SK-N-SH (cell line): ENCODE data around the gene SATL1. TPM values are rescaled to one million over a fixed set of nuclear protein-coding genes. Genes with fewer than 3 reads are reported as not detected.
"Not testable (repeated sequence)": the region's sequence is repeated elsewhere in the genome, so short reads cannot be mapped to it uniquely, and the experiment has no call there.

ENCODE experiments used
- CTCF ChIA-PET: fragments of 300-600, 350-600 bp; formaldehyde crosslinking; extraction: SDS; loops from one replicate; lab custom pipeline; 2021; lab: Yijun Ruan, JAX
- POLR2A ChIA-PET: fragments of 350-600 bp; sonication (Branson Sonifier 250); formaldehyde crosslinking; extraction: SDS; loops from one replicate; lab custom pipeline; 2020; ENCODE audit warnings: antibody characterized with exemption, inconsistent platforms; lab: Yijun Ruan, JAX
- DNase-seq: peaks from one replicate; pipeline ENCODE4 v3.0.0; 2012
- H2AFZ ChIP-seq: fragments of 200-600 bp; sonication (generic); 2 replicates; pipeline ENCODE4 v1.8.1; 2016; ENCODE audit warnings: antibody characterized with exemption, mild to moderate bottlenecking, low read depth
- H3F3A ChIP-seq: fragments of 200-600 bp; sonication (generic); replicated peaks from 2 replicates; pipeline ENCODE3; 2016; ENCODE audit warnings: antibody characterized with exemption, mild to moderate bottlenecking; ENCODE audit not compliant: insufficient read depth
- H3K27ac ChIP-seq, 2 experiments: fragments of 200-500 bp in 1 of 2; fragments of 200-600 bp in 1 of 2; sonication (Bioruptor generic) in 1 of 2; sonication (generic), shearing (Covaris generic) in 1 of 2; 2 replicates each; pipeline versions ENCODE4 v1.5.1 to v1.6.1; 2014 to 2016; ENCODE audit warnings: low read depth in 2 of 2, inconsistent platforms in 1 of 2, low read length in 1 of 2, mild to moderate bottlenecking in 1 of 2, mixed read lengths in 1 of 2
- H3K27me3 ChIP-seq: fragments of 200-600 bp; sonication (generic), shearing (Covaris generic); 2 replicates; pipeline ENCODE4 v1.6.1; 2016; ENCODE audit warnings: mixed run types; ENCODE audit not compliant: insufficient read depth
- H3K36me3 ChIP-seq, 2 experiments: fragments of 200-500 bp in 1 of 2; fragments of 200-600 bp in 1 of 2; sonication (Bioruptor generic) in 1 of 2; sonication (generic) in 1 of 2; replicated peaks in 1 of 2; 2 replicates each; pipeline versions ENCODE3 to v1.5.1; 2014 to 2016; ENCODE audit warnings: low read length in 1 of 2, mild to moderate bottlenecking in 1 of 2; ENCODE audit not compliant: insufficient read depth in 2 of 2, control insufficient read depth in 1 of 2
- H3K4me1 ChIP-seq, 2 experiments: fragments of 200-500 bp in 1 of 2; fragments of 200-600 bp in 1 of 2; sonication (Bioruptor generic) in 1 of 2; sonication (generic), shearing (Covaris generic) in 1 of 2; 2 replicates each; pipeline versions ENCODE4 v1.5.1 to v1.6.1; 2014 to 2016; ENCODE audit warnings: low read depth in 1 of 2, low read length in 1 of 2, mixed run types in 1 of 2; ENCODE audit not compliant: insufficient read depth in 2 of 2, control insufficient read depth in 1 of 2
- H3K4me2 ChIP-seq: fragments of 200-600 bp; sonication (generic), shearing (Covaris generic); 2 replicates; pipeline ENCODE4 v1.6.1; 2017; ENCODE audit warnings: mixed run types
- H3K4me3 ChIP-seq, 2 experiments: fragments of 200-500 bp in 1 of 2; fragments of 200-600 bp in 1 of 2; sonication (Bioruptor generic) in 1 of 2; sonication (generic), shearing (Covaris generic) in 1 of 2; 2 replicates each; pipeline versions ENCODE4 v1.5.1 to v1.8.1; 2014 to 2016; ENCODE audit warnings: low read depth in 2 of 2, inconsistent platforms in 1 of 2, low read length in 1 of 2, mild to moderate bottlenecking in 1 of 2, mixed read lengths in 1 of 2, moderate library complexity in 1 of 2
- H3K79me2 ChIP-seq: fragments of 200-600 bp; sonication (generic); 2 replicates; pipeline ENCODE4 v1.8.1; 2017; ENCODE audit warnings: mild to moderate bottlenecking; ENCODE audit not compliant: insufficient read depth
- H3K9ac ChIP-seq: fragments of 200-600 bp; sonication (generic); 2 replicates; pipeline ENCODE4 v1.6.1; 2017; ENCODE audit warnings: mixed run types
- H3K9me2 ChIP-seq: fragments of 200-600 bp; sonication (generic); 2 replicates; pipeline ENCODE4 v1.6.1; 2017; ENCODE audit warnings: mixed run types
- H3K9me3 ChIP-seq: fragments of 200-600 bp; sonication (generic); 2 replicates; pipeline ENCODE4 v1.6.1; 2017; ENCODE audit warnings: mixed run types, mild to moderate bottlenecking, moderate library complexity
- H4K20me1 ChIP-seq: fragments of 200-600 bp; sonication (generic); 2 replicates; pipeline ENCODE4 v1.6.1; 2017; ENCODE audit warnings: mild to moderate bottlenecking, mixed run types; ENCODE audit not compliant: insufficient read depth
- CTCF ChIP-seq: fragments of 200-600 bp; sonication (generic); IDR thresholded peaks from 2 replicates; pipeline ENCODE4 v1.6.1; 2017; ENCODE audit warnings: antibody characterized with exemption, mild to moderate bottlenecking, moderate library complexity
- REST ChIP-seq: IDR thresholded peaks from 2 replicates; pipeline ENCODE4 v1.6.1; 2012; ENCODE audit warnings: mild to moderate bottlenecking, low read depth, low read length, moderate library complexity
- WGBS: methylation state at CpG from one replicate; pipeline ENCODE4 v1.1.6; 2017; ENCODE audit warnings: low lambda C conversion rate; 5-methylcytosine and 5-hydroxymethylcytosine counted together
- polyA plus RNA-seq, 3 experiments: library from polyadenylated mRNA; depleted of rRNA; stranded (reverse); fragments of >200 nt; gene quantifications; 2 replicates each; pipeline ENCODE4 v1.2.3, GENCODE V29; 2012

SATL1 gene
- polyA plus RNA-seq, 1 of the 3 experiments (the other 2 are of a cell fraction): not detected

GRCh38 chrX:85288992-85289723 lies 45.6 kb upstream of the SATL1 start:
- Histone ChIP-seq H3K9me3 (no peaks in the 10 kb centered on the region), H3K79me2 (no peaks in the 10 kb centered on the region), H4K20me1 (no peaks in the 10 kb centered on the region), H3K36me3 (no peaks in the 10 kb centered on the region), H2AFZ (no peak overlapping the region), H3K4me2 (no peak overlapping the region), H3F3A (no peaks in the 10 kb centered on the region), H3K9ac (no peak overlapping the region), H3K9me2 (no peaks in the 10 kb centered on the region), H3K27ac (no peak overlapping the region), H3K4me1 (no peaks in the 10 kb centered on the region), H3K4me3 (no peak overlapping the region), H3K27me3 (no peaks in the 10 kb centered on the region)
- DNase-seq: no peak
- ChIA-PET CTCF (interaction anchor here (0.7 kb wide), 1 partner anchor 113 kb away, joined by 3 read pairs; no protein-coding TSS in a partner anchor), POLR2A (no interaction called here)
- 39% methylated on average over 7 of the region's 7 CpGs for WGBS
- TF ChIP-seq CTCF: peak; percentile 25; the same call in 1 of the 2 replicates
- no peak for TF ChIP-seq REST

- H3K9ac ChIP-seq, H3K4me2 ChIP-seq, H3K4me1 ChIP-seq, H3K36me3 ChIP-seq, H2AFZ ChIP-seq, H3F3A ChIP-seq, H3K27me3 ChIP-seq, H3K9me2 ChIP-seq, CTCF ChIA-PET, H3K79me2 ChIP-seq, H3K27ac ChIP-seq, POLR2A ChIA-PET, H4K20me1 ChIP-seq, H3K4me3 ChIP-seq, H3K9me3 ChIP-seq, DNase-seq: not testable (repeated sequence)
- 61% methylated on average over 6 of the region's 6 CpGs for WGBS
Observed at GRCh38 chrX:85285286-85285685, 41.7 kb upstream of the SATL1 start.
